GM08714 (cell line): ENCODE results near the gene ADRM1.

Source experiments
- H3K4me3 ChIP-seq: fragments of 200-500 bp; sonication (Bioruptor generic); 2 replicates; pipeline ENCODE4 v1.5.1; 2014; ENCODE audit warnings: mild to moderate bottlenecking, low read length, inconsistent platforms
- ZNF274 ChIP-seq: IDR thresholded peaks from 2 replicates; pipeline ENCODE4 v1.6.1; 2012; ENCODE audit warnings: mild to moderate bottlenecking, low read depth, low read length

Gene ADRM1

GRCh38 chr20:62269871-62270270, 32.9 kb upstream of the ADRM1 start:
- no peak for TF ChIP-seq ZNF274
- H3K4me3 ChIP-seq, result no peak overlapping the region

- no peak overlapping the region for H3K4me3 ChIP-seq
- no peak for TF ChIP-seq ZNF274
These were observed 30.6 kb upstream of the ADRM1 start for GRCh38 chr20:62272200-62272599.

GRCh38 chr20:62273416-62273815, 29.4 kb upstream of the ADRM1 start:
- TF ChIP-seq ZNF274, result no peak
- H3K4me3 ChIP-seq, result no peak overlapping the region

- no peak overlapping the region for H3K4me3 ChIP-seq
- no peak for TF ChIP-seq ZNF274
These were observed 28.4 kb upstream of the ADRM1 start for GRCh38 chr20:62274332-62274950.

GRCh38 chr20:62275219-62275618, 27.6 kb upstream of the ADRM1 start:
- no peak for TF ChIP-seq ZNF274
- H3K4me3 ChIP-seq, result no peak overlapping the region

GRCh38 chr20:62276439-62276838, 26.4 kb upstream of the ADRM1 start:
- no peak overlapping the region for H3K4me3 ChIP-seq
- no peak for TF ChIP-seq ZNF274

- no peak overlapping the region for H3K4me3 ChIP-seq
- no peak for TF ChIP-seq ZNF274
These were observed 25.5 kb upstream of the ADRM1 start for GRCh38 chr20:62277253-62277652.

GRCh38 chr20:62280303-62280702, 22.5 kb upstream of the ADRM1 start:
- H3K4me3 ChIP-seq, result no peak overlapping the region
- TF ChIP-seq ZNF274, result no peak

- no peak overlapping the region for H3K4me3 ChIP-seq
- no peak for TF ChIP-seq ZNF274
These were observed 21.4 kb upstream of the ADRM1 start for GRCh38 chr20:62281161-62281933.

- no peak overlapping the region for H3K4me3 ChIP-seq
- TF ChIP-seq ZNF274, result no peak
These were observed 20.7 kb upstream of the ADRM1 start for GRCh38 chr20:62282103-62282502.

- TF ChIP-seq ZNF274, result no peak
- no peak overlapping the region for H3K4me3 ChIP-seq
These were observed 19.8 kb upstream of the ADRM1 start for GRCh38 chr20:62282877-62283503.

GRCh38 chr20:62284448-62284847, 18.3 kb upstream of the ADRM1 start:
- H3K4me3 ChIP-seq, result no peak overlapping the region
- TF ChIP-seq ZNF274, result no peak

- no peak for TF ChIP-seq ZNF274
These were observed 17.6 kb upstream of the ADRM1 start for GRCh38 chr20:62285151-62285550.

GRCh38 chr20:62285722-62286121, 17.1 kb upstream of the ADRM1 start:
- no peak overlapping the region for H3K4me3 ChIP-seq
- no peak for TF ChIP-seq ZNF274

More at GRCh38 chr20:62285151-62285550, 17.6 kb upstream of the ADRM1 start:
- no peak overlapping the region for H3K4me3 ChIP-seq

- TF ChIP-seq ZNF274, result no peak
- H3K4me3 ChIP-seq, result no peak overlapping the region
These were observed 16.2 kb upstream of the ADRM1 start for GRCh38 chr20:62286493-62287064.
